Thyroid gland (tissue), 4 donors: Measurements from ENCODE around the gene DARS2. TPM values are rescaled to one million over a fixed set of nuclear protein-coding genes. Genes with fewer than 3 reads are reported as not detected.

Experiments
- DNase-seq, 2 donors: peaks; one replicate each; pipeline ENCODE4 v3.0.0-alpha.2; 2019
- H3K27ac ChIP-seq, 3 donors: fragments of 200-600 bp; sonication (generic); 1 replicate in 2 of 3; 2 replicates in 1 of 3; pipeline ENCODE4 v1.5.1; 2016 to 2019; ENCODE audit warnings: mild to moderate bottlenecking in 1 of 3, moderate library complexity in 1 of 3
- H3K27me3 ChIP-seq: fragments of 200-600 bp; sonication (generic); one replicate; pipeline ENCODE4 v1.5.1; 2019
- H3K36me3 ChIP-seq, 2 donors: fragments of 200-600 bp; sonication (generic); one replicate each; pipeline ENCODE4 v1.5.1; 2016 to 2019
- H3K4me1 ChIP-seq, 2 donors: fragments of 200-600 bp; sonication (generic); one replicate each; pipeline ENCODE4 v1.5.1; 2017 to 2019
- H3K4me3 ChIP-seq, 3 donors: fragments of 200-600 bp; sonication (generic); replicated peaks in 1 of 3; 1 replicate in 2 of 3; 2 replicates in 1 of 3; pipeline ENCODE4 v1.5.1; 2016; ENCODE audit warnings: mild to moderate bottlenecking in 1 of 3
- H3K9me3 ChIP-seq: fragments of 200-600 bp; sonication (generic); one replicate; pipeline ENCODE4 v1.5.1; 2017
- CTCF ChIP-seq, 6 experiments: fragments of 200-600 bp in 3 of 6; fragments of 450-650 bp in 3 of 6; sonication (generic) in 3 of 6; IDR thresholded peaks; one replicate each; pipeline ENCODE4 v1.5.1; 2016 to 2019; ENCODE audit warnings: antibody characterized with exemption in 6 of 6, mild to moderate bottlenecking in 2 of 6, inconsistent platforms in 1 of 6, moderate library complexity in 1 of 6
- POLR2A ChIP-seq, 2 donors: fragments of 450-650 bp; IDR thresholded peaks; one replicate each; pipeline ENCODE4 v1.6.1; 2017; ENCODE audit warnings: antibody characterized with exemption in 2 of 2, mild to moderate bottlenecking in 2 of 2, moderate library complexity in 1 of 2
- WGBS, 2 donors: methylation state at CpG; one replicate each; pipeline ENCODE4 v1.1.5; 2017; 5-methylcytosine and 5-hydroxymethylcytosine counted together
- intact Hi-C: fragments of 100-400 bp; cut with DNase I; formaldehyde crosslinking; loops from one replicate; pipeline ENCODE4 v1.15.1; 2023
- small RNA-seq: library from RNA; depleted of rRNA; stranded (forward); fragments of <200 nt; gene quantifications from one replicate; pipeline ENCODE3, GENCODE V24; 2016
- total RNA-seq, 4 donors: library from RNA; depleted of rRNA; stranded (reverse); fragments of >200 nt; gene quantifications; one replicate each; pipeline ENCODE4 v1.2.3, GENCODE V29; 2016

The DARS2 gene
- total RNA-seq, 4 donors from 2014 or later = 14.9 to 26.9 (median 20.7) TPM

DNA sequence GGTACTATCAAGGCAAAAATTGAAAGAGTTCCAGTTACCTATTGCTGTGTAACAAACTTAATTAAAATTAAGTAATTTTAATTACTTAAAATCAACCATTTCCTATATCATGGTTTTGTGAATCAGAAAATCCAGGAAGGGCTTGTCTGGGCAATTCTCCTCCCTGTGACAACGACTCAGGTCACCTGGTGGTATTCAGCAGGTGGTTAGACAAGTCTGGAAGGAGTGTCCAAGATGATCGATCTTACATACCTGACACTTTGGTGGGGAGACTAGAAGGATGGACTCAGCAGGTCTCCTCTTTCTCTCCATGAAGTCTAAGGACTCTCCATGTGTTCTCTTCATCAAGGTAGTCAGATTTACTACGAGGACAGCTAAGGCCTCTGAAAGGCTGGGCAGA is 69.7 kb downstream of the DARS2 start:
- no peaks in the 10 kb centered on the region for H3K36me3 ChIP-seq
- H3K27me3 ChIP-seq = no peaks in the 10 kb centered on the region
- H3K4me1 ChIP-seq = no peaks in the 10 kb centered on the region
- WGBS, 2 donors = 95% methylated on average over 3 of the region's 3 CpGs
- no peak for DNase-seq
- no peak overlapping the region for H3K27ac ChIP-seq
- intact Hi-C loops = no loop called here
- no peak overlapping the region for H3K4me3 ChIP-seq
- TF ChIP-seq CTCF (IDR thresholded peaks at IDR 0.05) = no peak
- no peak for TF ChIP-seq POLR2A (IDR thresholded peaks at IDR 0.05)
- H3K9me3 ChIP-seq = no peaks in the 10 kb centered on the region

DNA sequence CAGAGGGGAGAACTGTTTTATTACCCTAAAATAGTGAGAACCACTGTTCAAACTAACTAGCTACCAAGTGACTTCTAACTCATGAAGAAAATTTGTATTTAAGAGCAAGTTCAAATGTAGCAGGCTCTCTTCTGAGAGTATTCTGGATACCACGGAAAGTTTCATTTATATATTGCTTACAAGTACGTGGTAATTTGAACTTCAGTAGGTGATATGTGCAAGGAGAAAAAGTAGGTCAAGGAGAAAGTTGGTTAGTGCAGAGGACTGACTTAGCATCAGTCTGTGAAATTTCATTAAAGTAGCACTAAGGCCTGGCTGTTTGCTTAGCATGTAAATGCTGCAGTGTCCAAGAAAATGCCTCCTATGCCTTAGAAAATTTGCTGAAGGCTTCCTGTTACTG is 76.0 kb downstream of the DARS2 start:
- Histone ChIP-seq H3K9me3 (no peaks in the 10 kb centered on the region), H3K4me3 (no peak overlapping the region), H3K36me3 (no peaks in the 10 kb centered on the region), H3K4me1 (peaks cover 19 to 25% of the 10 kb centered on the region in 2 donors), H3K27me3 (no peaks in the 10 kb centered on the region), H3K27ac (no peak overlapping the region)
- intact Hi-C loops = no loop called here
- DNase-seq = no peak
- TF ChIP-seq POLR2A (IDR thresholded peaks at IDR 0.05) (no peak), CTCF (IDR thresholded peaks at IDR 0.05) (no peak)
- WGBS, 2 donors = 41 to 49% methylated on average over 2 of the region's 2 CpGs

- no peak overlapping the region for H3K27ac ChIP-seq
- H3K4me3 ChIP-seq = no peak overlapping the region
- no peaks in the 10 kb centered on the region for H3K36me3 ChIP-seq
- WGBS, 2 donors = 49 to 59% methylated on average over 3 of the region's 3 CpGs
- peaks cover 19 to 25% of the 10 kb centered on the region in 2 donors for H3K4me1 ChIP-seq
- H3K9me3 ChIP-seq = no peaks in the 10 kb centered on the region
- H3K27me3 ChIP-seq = no peaks in the 10 kb centered on the region
- intact Hi-C loops = no loop called here
- DNase-seq = no peak
- no peak for TF ChIP-seq CTCF (IDR thresholded peaks at IDR 0.05)
- TF ChIP-seq POLR2A (IDR thresholded peaks at IDR 0.05) = no peak
Measured at GRCh38 chr1:173900992-173901391, 76.5 kb downstream of the DARS2 start.

- DNase-seq = peak; percentile 65 to 70
- 30 to 39% methylated on average over 6 of the region's 6 CpGs for WGBS, 2 donors
- Histone ChIP-seq H3K4me3 (no peak overlapping the region), H3K4me1 (peaks cover 23 to 34% of the 10 kb centered on the region in 2 donors), H3K36me3 (no peaks in the 10 kb centered on the region), H3K9me3 (no peaks in the 10 kb centered on the region), H3K27me3 (no peaks in the 10 kb centered on the region), H3K27ac (peak overlapping the region; percentile 40 to 67 (median 52))
- TF ChIP-seq CTCF (IDR thresholded peaks at IDR 0.05) = no peak
- no peak for TF ChIP-seq POLR2A (IDR thresholded peaks at IDR 0.05)
- intact Hi-C loops = no loop called here
Measured at GRCh38 chr1:173903827-173904531, 79.5 kb downstream of the DARS2 start.

Small RNA genes within 50 kb of the gene (small RNA-seq; reads per million reads assigned to genes)
- gene RF00019 = not detected

Other genes starting within 250 kb of the DARS2 start
- not detected for gene SLC9C2, start 221.6 kb upstream of the DARS2 start, total RNA-seq
- not detected for gene TEX50, start 189.3 kb upstream of the DARS2 start, total RNA-seq
- gene ANKRD45, start 154.8 kb upstream of the DARS2 start, total RNA-seq = 1 to 10 TPM in 2 of 4 donors, under 1 TPM in 2; 0.27 to 2.3 (median 0.94) TPM
- gene KLHL20, start 109.7 kb upstream of the DARS2 start, total RNA-seq = 10 to 100 TPM; 23.2 to 36.4 (median 28.1) TPM
- gene CENPL, start 210 bp downstream of the DARS2 start, total RNA-seq = 1 to 10 TPM; 4.4 to 8.1 (median 5.3) TPM
- 100 to 1,000 TPM; 162 to 625 (median 223) TPM for gene GAS5, start 43.3 kb downstream of the DARS2 start, total RNA-seq
- 10 to 100 TPM; 14.6 to 24.4 (median 17.3) TPM for gene ZBTB37, start 43.7 kb downstream of the DARS2 start, total RNA-seq
- not detected for gene SERPINC1, start 92.7 kb downstream of the DARS2 start, total RNA-seq
- 10 to 100 TPM; 30.4 to 55.1 (median 41.4) TPM for gene RC3H1, start 197.7 kb downstream of the DARS2 start, total RNA-seq